Measurements from ENCODE around the gene RASGRF1. TPM values are rescaled to one million over a fixed set of nuclear protein-coding genes. Genes with fewer than 3 reads are reported as not detected.
"Not testable (repeated sequence)": the region's sequence is repeated elsewhere in the genome, so short reads cannot be mapped to it uniquely, and the experiment has no call there.

The RASGRF1 gene
- total RNA-seq, 1 donor from 2014 or later = 0.17 TPM

GRCh38 chr15:79028411-79028964, 62.1 kb downstream of the RASGRF1 start:
- peak; percentile 85 for TF ChIP-seq CTCF (IDR thresholded peaks at IDR 0.05; ENCODE audit: unreplicated experiment)
- Mint-ChIP-seq H3K9me3 (ENCODE audit: low read depth) (peaks cover 10% of the 10 kb centered on the region), H3K27ac (no peak overlapping the region), H3K4me1 (ENCODE audit: low read depth) (no peaks in the 10 kb centered on the region), H3K4me3 (ENCODE audit: low read depth) (no peak overlapping the region), H3K36me3 (ENCODE audit: insufficient read depth) (no peaks in the 10 kb centered on the region), H3K27me3 (peaks cover 7% of the 10 kb centered on the region)
- peak; percentile 44 for DNase-seq (ENCODE audit: low spot score, unreplicated experiment)

- no peak for TF ChIP-seq CTCF (IDR thresholded peaks at IDR 0.05; ENCODE audit: unreplicated experiment)
- no peaks in the 10 kb centered on the region for H3K36me3 Mint-ChIP-seq (ENCODE audit: insufficient read depth)
- H3K27me3 Mint-ChIP-seq = peaks cover 7% of the 10 kb centered on the region
- no peak overlapping the region for H3K4me3 Mint-ChIP-seq (ENCODE audit: low read depth)
- no peaks in the 10 kb centered on the region for H3K4me1 Mint-ChIP-seq (ENCODE audit: low read depth)
- H3K27ac Mint-ChIP-seq = no peak overlapping the region
- H3K9me3 Mint-ChIP-seq (ENCODE audit: low read depth) = peaks cover 10% of the 10 kb centered on the region
- no peak for DNase-seq (ENCODE audit: low spot score, unreplicated experiment)
These were observed 62.8 kb downstream of the RASGRF1 start for GRCh38 chr15:79027532-79028410.

- Mint-ChIP-seq H3K27me3 (peaks cover 7% of the 10 kb centered on the region), H3K4me1 (ENCODE audit: low read depth) (no peaks in the 10 kb centered on the region), H3K27ac (no peak overlapping the region), H3K36me3 (ENCODE audit: insufficient read depth) (no peaks in the 10 kb centered on the region), H3K4me3 (ENCODE audit: low read depth) (no peak overlapping the region), H3K9me3 (ENCODE audit: low read depth) (peaks cover 10% of the 10 kb centered on the region)
- no peak for TF ChIP-seq CTCF (IDR thresholded peaks at IDR 0.05; ENCODE audit: unreplicated experiment)
- no peak for DNase-seq (ENCODE audit: low spot score, unreplicated experiment)
These were observed 64.8 kb downstream of the RASGRF1 start for GRCh38 chr15:79025802-79026201.

GRCh38 chr15:79025201-79025600, 65.4 kb downstream of the RASGRF1 start:
- DNase-seq (ENCODE audit: low spot score, unreplicated experiment) = no peak
- H3K36me3 Mint-ChIP-seq (ENCODE audit: insufficient read depth) = no peaks in the 10 kb centered on the region
- H3K9me3 Mint-ChIP-seq (ENCODE audit: low read depth) = peaks cover 10% of the 10 kb centered on the region
- no peaks in the 10 kb centered on the region for H3K4me1 Mint-ChIP-seq (ENCODE audit: low read depth)
- H3K27me3 Mint-ChIP-seq = peaks cover 8% of the 10 kb centered on the region
- H3K27ac Mint-ChIP-seq = no peak overlapping the region
- peak; percentile 24 for TF ChIP-seq CTCF (IDR thresholded peaks at IDR 0.05; ENCODE audit: unreplicated experiment)
- H3K4me3 Mint-ChIP-seq (ENCODE audit: low read depth) = no peak overlapping the region

- H3K4me3 Mint-ChIP-seq (ENCODE audit: low read depth); DNase-seq (ENCODE audit: low spot score, unreplicated experiment); H3K9me3 Mint-ChIP-seq (ENCODE audit: low read depth); H3K4me1 Mint-ChIP-seq (ENCODE audit: low read depth); H3K36me3 Mint-ChIP-seq (ENCODE audit: insufficient read depth); H3K27ac Mint-ChIP-seq: not testable (repeated sequence)
- H3K27me3 Mint-ChIP-seq = peaks cover 12% of the 10 kb centered on the region
These were observed 66.1 kb downstream of the RASGRF1 start for GRCh38 chr15:79024493-79024892.

Data from progenitor cell of endocrine pancreas (in vitro differentiated cells).